CD4-positive, alpha-beta memory T cell (primary cell): ENCODE data around the gene SMARCD1. TPM values are rescaled to one million over a fixed set of nuclear protein-coding genes. Genes with fewer than 3 reads are reported as not detected.

Source experiments
- CTCF ChIA-PET: fragments of 350-600 bp; sonication (Branson Sonifier 250); formaldehyde crosslinking; loops from one replicate; lab custom pipeline; 2021; ENCODE audit warnings: inconsistent platforms; ENCODE audit not compliant: partially characterized antibody; lab: Charles Lee
- POLR2A ChIA-PET: fragments of 350-600 bp; sonication (Branson Sonifier 250); formaldehyde crosslinking; loops from one replicate; lab custom pipeline; 2021; ENCODE audit not compliant: partially characterized antibody; lab: Charles Lee
- DNase-seq, 5 donors: peaks; one replicate each; pipeline versions ENCODE4 v3.0.0 to v3.0.0-alpha.2; 2020 to 2022; ENCODE audit warnings: mixed read lengths in 1 of 5
- H3K27ac ChIP-seq: one replicate; pipeline ENCODE4 v1.7.0; 2013; ENCODE audit warnings: low read depth, low read length
- H3K27me3 ChIP-seq: 2 replicates; pipeline ENCODE4 v1.7.0; 2013; ENCODE audit warnings: mild to moderate bottlenecking, low read length, moderate library complexity; ENCODE audit not compliant: insufficient read depth
- H3K36me3 ChIP-seq: 2 replicates; pipeline ENCODE4 v1.7.0; 2013; ENCODE audit warnings: mild to moderate bottlenecking, low read length, moderate library complexity; ENCODE audit not compliant: insufficient read depth
- H3K4me1 ChIP-seq: 2 replicates; pipeline ENCODE4 v1.7.0; 2013; ENCODE audit warnings: mild to moderate bottlenecking, low read length, moderate library complexity; ENCODE audit not compliant: insufficient read depth
- H3K4me3 ChIP-seq, 2 donors: one replicate each; pipeline ENCODE4 v1.7.0; 2013; ENCODE audit warnings: low read length in 2 of 2, mild to moderate bottlenecking in 1 of 2
- H3K9me3 ChIP-seq, 2 donors: one replicate each; pipeline ENCODE4 v1.7.0; 2013; ENCODE audit warnings: low read length in 2 of 2, control low read depth in 1 of 2; ENCODE audit not compliant: control insufficient read depth in 1 of 2
- H3K27ac Mint-ChIP-seq, 7 donors: one replicate each; pipeline ENCODE4 v1.8.0; 2020 to 2021; ENCODE audit warnings: mixed read lengths in 7 of 7, mild to moderate bottlenecking in 6 of 7, inconsistent platforms in 3 of 7, moderate library complexity in 3 of 7
- H3K27me3 Mint-ChIP-seq, 2 donors: one replicate each; pipeline ENCODE4 v1.8.0; 2020 to 2021; ENCODE audit warnings: mixed read lengths in 2 of 2
- H3K36me3 Mint-ChIP-seq, 2 donors: one replicate each; pipeline ENCODE4 v1.8.0; 2020 to 2021; ENCODE audit warnings: mixed read lengths in 2 of 2, inconsistent platforms in 1 of 2, mild to moderate bottlenecking in 1 of 2
- H3K4me1 Mint-ChIP-seq, 4 donors: one replicate each; pipeline ENCODE4 v1.8.0; 2020 to 2021; ENCODE audit warnings: mixed read lengths in 4 of 4, mild to moderate bottlenecking in 1 of 4
- H3K4me3 Mint-ChIP-seq, 8 donors: one replicate each; pipeline ENCODE4 v1.8.0; 2020 to 2021; ENCODE audit warnings: mixed read lengths in 8 of 8, mild to moderate bottlenecking in 7 of 8, moderate library complexity in 6 of 8, inconsistent platforms in 3 of 8
- H3K9me3 Mint-ChIP-seq, 8 donors: one replicate each; pipeline ENCODE4 v1.8.0; 2020 to 2021; ENCODE audit warnings: mixed read lengths in 8 of 8, mild to moderate bottlenecking in 5 of 8, inconsistent platforms in 3 of 8, moderate library complexity in 1 of 8
- intact Hi-C: fragments of 100-400 bp; cut with micrococcal nuclease; formaldehyde crosslinking; loops from one replicate; pipeline ENCODE4 v1.15.1; 2023
- polyA plus RNA-seq, 2 donors: library from polyadenylated mRNA; unstranded; fragments of 300-500 nt; fragmentation: Illumina TruSeq; gene quantifications; one replicate each; pipeline ENCODE4 v1.2.3, GENCODE V29; 2021
- total RNA-seq, 2 experiments: library from RNA; stranded (reverse); gene quantifications; one replicate each; pipeline ENCODE4 v1.2.3, GENCODE V29; 2021

The SMARCD1 gene
- total and polyA plus RNA-seq, 4 experiments from 2014 or later: 13.0 to 64.5 (median 37.0) TPM

- Mint-ChIP-seq H3K4me1 (peaks cover 4 to 9% (median 6%) of the 10 kb centered on the region in 4 donors), H3K9me3 (no peaks in the 10 kb centered on the region), H3K27ac (no peak overlapping the region), H3K27me3 (peaks cover under 1 to 6% of the 10 kb centered on the region in 2 donors), H3K4me3 (no peak overlapping the region), H3K36me3 (no peaks in the 10 kb centered on the region)
- H3K9me3 ChIP-seq: no peaks in the 10 kb centered on the region
- ChIA-PET POLR2A (interaction anchor here (0.6 kb wide), 1 partner anchor 78 kb away, joined by 3 read pairs; no protein-coding TSS in a partner anchor), CTCF (interaction anchor here (0.6 to 8.6 kb wide), 19 partner anchors 9 to 131 kb away, joined by 3 to 88 read pairs (median 4); partner anchors contain the start of gene COX14)
- no peak for DNase-seq
- intact Hi-C loops: no loop called here
- H3K27me3 ChIP-seq: no peaks in the 10 kb centered on the region
- no peaks in the 10 kb centered on the region for H3K36me3 ChIP-seq
- no peaks in the 10 kb centered on the region for H3K4me1 ChIP-seq
- no peak overlapping the region for H3K27ac ChIP-seq
- H3K4me3 ChIP-seq: no peak overlapping the region
Measured at GRCh38 chr12:50069539-50069938, 15.6 kb upstream of the SMARCD1 start.

- peak overlapping the region in 1 of 8 donors; percentile 3 for H3K4me3 Mint-ChIP-seq
- Histone ChIP-seq H3K27me3 (no peaks in the 10 kb centered on the region), H3K36me3 (no peaks in the 10 kb centered on the region), H3K4me3 (no peak overlapping the region), H3K9me3 (no peaks in the 10 kb centered on the region), H3K4me1 (peaks cover 3% of the 10 kb centered on the region), H3K27ac (no peak overlapping the region)
- no peaks in the 10 kb centered on the region for H3K36me3 Mint-ChIP-seq
- ChIA-PET POLR2A (interaction anchor here (0.9 to 1.1 kb wide), 2 partner anchors 9 to 14 kb away, joined by 3 to 4 read pairs; partner anchors contain the start of gene SMARCD1), CTCF (interaction anchor here (0.5 to 8.6 kb wide), 45 partner anchors 10 to 552 kb away, joined by 3 to 88 read pairs (median 4); partner anchors contain the start of genes CERS5, COX14, RACGAP1 and SMARCD1)
- intact Hi-C loops: loop anchor here (1.0 to 10.0 kb wide), 3 partner anchors 103 to 244 kb away; no protein-coding TSS in a partner anchor
- H3K4me1 Mint-ChIP-seq: peaks cover 5 to 13% (median 8%) of the 10 kb centered on the region in 4 donors
- H3K9me3 Mint-ChIP-seq: no peaks in the 10 kb centered on the region
- H3K27me3 Mint-ChIP-seq: peaks cover 0 to 6% of the 10 kb centered on the region in 2 donors
- H3K27ac Mint-ChIP-seq: peak overlapping the region in 2 of 7 donors; percentile 55 to 68
- DNase-seq: peak; percentile 50 to 61 (median 55)
Measured at GRCh38 chr12:50070314-50071060, 14.7 kb upstream of the SMARCD1 start.

GRCh38 chr12:50072198-50072907 lies 12.8 kb upstream of the SMARCD1 start:
- no peak overlapping the region for H3K4me3 Mint-ChIP-seq
- H3K27ac Mint-ChIP-seq: no peak overlapping the region
- ChIA-PET CTCF (interaction anchor here (0.6 to 8.6 kb wide), 7 partner anchors 17 to 149 kb away, joined by 3 to 88 read pairs (median 17); partner anchors contain the start of gene COX14), POLR2A (no interaction called here)
- H3K4me1 ChIP-seq: peaks cover 3% of the 10 kb centered on the region
- H3K27me3 Mint-ChIP-seq: peaks cover 0 to 6% of the 10 kb centered on the region in 2 donors
- no peaks in the 10 kb centered on the region for H3K9me3 Mint-ChIP-seq
- no peaks in the 10 kb centered on the region for H3K27me3 ChIP-seq
- no peaks in the 10 kb centered on the region for H3K36me3 Mint-ChIP-seq
- no peak overlapping the region for H3K4me3 ChIP-seq
- DNase-seq: no peak
- peaks cover 5 to 13% (median 8%) of the 10 kb centered on the region in 4 donors for H3K4me1 Mint-ChIP-seq
- no peaks in the 10 kb centered on the region for H3K36me3 ChIP-seq
- H3K27ac ChIP-seq: no peak overlapping the region
- H3K9me3 ChIP-seq: no peaks in the 10 kb centered on the region
- intact Hi-C loops: loop anchor here (10.0 kb wide), 1 partner anchor 242 kb away; no protein-coding TSS in a partner anchor

- no peaks in the 10 kb centered on the region for H3K36me3 Mint-ChIP-seq
- ChIA-PET POLR2A (no interaction called here), CTCF (interaction anchor here (1.2 to 8.6 kb wide), 8 partner anchors 38 to 148 kb away, joined by 3 to 88 read pairs (median 7); partner anchors contain the start of gene COX14)
- Histone ChIP-seq H3K36me3 (no peaks in the 10 kb centered on the region), H3K4me3 (no peak overlapping the region), H3K4me1 (peaks cover 3% of the 10 kb centered on the region), H3K27ac (no peak overlapping the region), H3K27me3 (no peaks in the 10 kb centered on the region), H3K9me3 (no peaks in the 10 kb centered on the region)
- no peak overlapping the region for H3K4me3 Mint-ChIP-seq
- intact Hi-C loops: loop anchor here (10.0 kb wide), 1 partner anchor 242 kb away; no protein-coding TSS in a partner anchor
- no peak for DNase-seq
- H3K4me1 Mint-ChIP-seq: peaks cover 5 to 13% (median 8%) of the 10 kb centered on the region in 4 donors
- H3K27me3 Mint-ChIP-seq: peaks cover 0 to 6% of the 10 kb centered on the region in 2 donors
- no peaks in the 10 kb centered on the region for H3K9me3 Mint-ChIP-seq
- H3K27ac Mint-ChIP-seq: no peak overlapping the region
Measured at GRCh38 chr12:50073206-50073605, 11.9 kb upstream of the SMARCD1 start.

- no peak overlapping the region for H3K4me3 ChIP-seq
- ChIA-PET POLR2A (interaction anchor here (1.6 kb wide), 1 partner anchor 11 kb away, joined by 4 read pairs; the partner anchor contains the start of gene SMARCD1), CTCF (interaction anchor here (1.0 to 8.6 kb wide), 14 partner anchors 8 to 148 kb away, joined by 3 to 88 read pairs (median 4); partner anchors contain the start of genes COX14 and SMARCD1)
- no peaks in the 10 kb centered on the region for H3K36me3 ChIP-seq
- Mint-ChIP-seq H3K9me3 (no peaks in the 10 kb centered on the region), H3K36me3 (no peaks in the 10 kb centered on the region), H3K27ac (no peak overlapping the region), H3K4me1 (peaks cover 5 to 13% (median 8%) of the 10 kb centered on the region in 4 donors), H3K27me3 (peaks cover 0 to 6% of the 10 kb centered on the region in 2 donors), H3K4me3 (no peak overlapping the region)
- intact Hi-C loops: loop anchor here (10.0 kb wide), 1 partner anchor 241 kb away; no protein-coding TSS in a partner anchor
- H3K9me3 ChIP-seq: no peaks in the 10 kb centered on the region
- peaks cover 3% of the 10 kb centered on the region for H3K4me1 ChIP-seq
- no peaks in the 10 kb centered on the region for H3K27me3 ChIP-seq
- no peak overlapping the region for H3K27ac ChIP-seq
- no peak for DNase-seq
Measured at GRCh38 chr12:50073712-50074111, 11.4 kb upstream of the SMARCD1 start.

DNA sequence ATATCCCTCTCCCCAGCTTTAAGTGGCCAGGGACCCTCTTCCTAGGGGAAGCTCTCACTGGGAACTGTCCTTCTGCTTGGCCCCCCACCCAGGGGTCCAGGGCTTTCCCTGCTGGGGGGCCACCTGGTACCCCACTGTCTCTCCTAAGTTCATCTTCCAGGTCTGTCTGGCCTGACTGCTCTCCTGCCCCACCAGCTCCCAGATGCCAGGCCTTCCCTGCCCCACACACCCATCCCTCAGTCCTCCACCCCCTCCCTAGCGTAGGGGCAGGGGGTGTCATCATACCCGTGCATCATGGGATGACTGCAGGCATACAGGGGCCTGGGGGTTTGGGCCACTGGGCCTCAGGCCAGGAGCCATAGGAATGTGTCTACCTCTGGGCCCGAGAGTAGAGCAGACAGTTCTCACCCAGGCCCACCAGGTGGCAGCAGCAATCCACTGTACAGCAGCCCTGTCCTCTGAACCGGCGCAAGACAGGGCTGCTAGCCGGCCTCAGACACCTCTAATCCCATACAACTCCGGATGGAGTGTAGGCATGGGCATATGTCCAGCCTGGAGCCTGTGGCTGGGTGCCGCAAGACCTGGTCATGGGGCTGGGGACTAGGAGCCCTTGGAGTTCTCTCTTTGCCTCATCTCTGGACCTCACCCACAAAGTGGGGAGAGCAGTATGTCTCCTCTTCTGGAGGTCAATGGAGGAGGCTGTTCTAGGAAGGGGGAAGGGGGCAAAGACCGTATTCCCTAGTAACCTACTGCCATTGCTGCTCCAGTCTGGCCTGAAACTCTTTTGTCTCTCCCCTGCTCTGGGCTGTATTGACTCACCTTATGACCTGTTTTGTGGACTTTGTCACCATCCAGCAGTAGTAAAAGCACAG lies 10.0 kb upstream of the SMARCD1 start:
- Mint-ChIP-seq H3K4me3 (no peak overlapping the region), H3K27me3 (peaks cover 0 to 5% of the 10 kb centered on the region in 2 donors), H3K27ac (peak overlapping the region in 2 of 7 donors; percentile 64 to 79), H3K9me3 (no peaks in the 10 kb centered on the region), H3K4me1 (peaks cover 5 to 11% (median 7%) of the 10 kb centered on the region in 4 donors), H3K36me3 (no peaks in the 10 kb centered on the region)
- ChIA-PET POLR2A (interaction anchor here (1.6 kb wide), 1 partner anchor 10 kb away, joined by 4 read pairs; the partner anchor contains the start of gene SMARCD1), CTCF (interaction anchor here (0.7 to 8.6 kb wide), 26 partner anchors 8 to 305 kb away, joined by 3 to 88 read pairs (median 4); partner anchors contain the start of genes AQP6, COX14, LIMA1 and SMARCD1)
- Histone ChIP-seq H3K36me3 (no peaks in the 10 kb centered on the region), H3K4me3 (no peak overlapping the region), H3K9me3 (no peaks in the 10 kb centered on the region), H3K4me1 (peaks cover 3% of the 10 kb centered on the region), H3K27me3 (no peaks in the 10 kb centered on the region), H3K27ac (no peak overlapping the region)
- intact Hi-C loops: loop anchor here (1.0 to 10.0 kb wide), 3 partner anchors 57 to 240 kb away; no protein-coding TSS in a partner anchor
- peak; percentile 67 to 77 (median 72) for DNase-seq
